Activated CD4-positive, alpha-beta T cell treated with anti-CD3 and anti-CD28 coated beads for 4 hours (primary cell): Measurements from ENCODE around the gene ARMC12.
"Not testable (repeated sequence)": the region's sequence is repeated elsewhere in the genome, so short reads cannot be mapped to it uniquely, and the experiment has no call there.

ENCODE experiments used
- DNase-seq, 2 donors: peaks; one replicate each; pipeline ENCODE4 v3.0.0-alpha.2; 2020

Gene ARMC12

GRCh38 chr6:35719404-35719829 is 17.4 kb upstream of the ARMC12 start:
- no peak for DNase-seq

GRCh38 chr6:35719830-35720733 is 16.8 kb upstream of the ARMC12 start:
- no peak for DNase-seq

GRCh38 chr6:35722121-35722761 is 14.6 kb upstream of the ARMC12 start:
- no peak for DNase-seq

- no peak for DNase-seq
Measured at GRCh38 chr6:35723587-35723986, 13.2 kb upstream of the ARMC12 start.

GRCh38 chr6:35724059-35724458 is 12.8 kb upstream of the ARMC12 start:
- no peak for DNase-seq

- no peak for DNase-seq
Measured at GRCh38 chr6:35724471-35724870, 12.4 kb upstream of the ARMC12 start.

- DNase-seq: no peak
Measured at GRCh38 chr6:35725081-35725708, 11.6 kb upstream of the ARMC12 start.

- DNase-seq: no peak
Measured at GRCh38 chr6:35725721-35726438, 11.0 kb upstream of the ARMC12 start.

- no peak for DNase-seq
Measured at GRCh38 chr6:35727231-35727934, 9.4 kb upstream of the ARMC12 start.

GRCh38 chr6:35727935-35728682 is 8.7 kb upstream of the ARMC12 start:
- DNase-seq: peak; percentile 75 to 87

- DNase-seq: no peak
Measured at GRCh38 chr6:35728683-35729678, 7.9 kb upstream of the ARMC12 start.

GRCh38 chr6:35729722-35730121 is 7.1 kb upstream of the ARMC12 start:
- DNase-seq: no peak

- no peak for DNase-seq
Measured at GRCh38 chr6:35730745-35731413, 6.0 kb upstream of the ARMC12 start.

GRCh38 chr6:35731414-35731735 is 5.5 kb upstream of the ARMC12 start:
- peak; percentile 93 for DNase-seq

- peak; percentile 93 to 95 for DNase-seq
Measured at GRCh38 chr6:35731736-35732532, 4.9 kb upstream of the ARMC12 start.

GRCh38 chr6:35733633-35734032 is 3.2 kb upstream of the ARMC12 start:
- DNase-seq: no peak

GRCh38 chr6:35734319-35734718 is 2.5 kb upstream of the ARMC12 start:
- DNase-seq: not testable (repeated sequence)

- DNase-seq: no peak
Measured at GRCh38 chr6:35735452-35735851, 1.4 kb upstream of the ARMC12 start.
